Ascending aorta (tissue), 2 donors: ENCODE results near the gene C4orf50. TPM values are rescaled to one million over a fixed set of nuclear protein-coding genes. Genes with fewer than 3 reads are reported as not detected.

Source experiments
- DNase-seq, 2 donors: peaks; one replicate each; pipeline ENCODE4 v3.0.0-alpha.2; 2019; ENCODE audit warnings: low spot score in 2 of 2
- H3K27ac ChIP-seq, 2 donors: fragments of 200-600 bp; sonication (generic); one replicate each; pipeline ENCODE4 v1.5.1; 2016 to 2017; ENCODE audit warnings: mild to moderate bottlenecking in 1 of 2
- H3K27me3 ChIP-seq: fragments of 200-600 bp; sonication (generic); one replicate; pipeline ENCODE4 v1.5.1; 2017
- H3K36me3 ChIP-seq, 2 donors: fragments of 200-600 bp; sonication (generic); one replicate each; pipeline ENCODE4 v1.5.1; 2016
- H3K4me1 ChIP-seq, 2 donors: fragments of 200-600 bp; sonication (generic); one replicate each; pipeline ENCODE4 v1.5.1; 2016 to 2017; ENCODE audit warnings: mild to moderate bottlenecking in 1 of 2
- H3K4me3 ChIP-seq, 2 donors: fragments of 200-600 bp; sonication (generic); one replicate each; pipeline ENCODE4 v1.5.1; 2016 to 2017; ENCODE audit warnings: mild to moderate bottlenecking in 1 of 2
- H3K9me3 ChIP-seq, 2 donors: fragments of 200-600 bp; sonication (generic); one replicate each; pipeline ENCODE4 v1.5.1; 2016
- intact Hi-C: fragments of 100-400 bp; cut with DNase I; formaldehyde crosslinking; loops from one replicate; pipeline ENCODE4 v1.15.1; 2023
- total RNA-seq: library from RNA; depleted of rRNA; stranded (reverse); fragments of >200 nt; gene quantifications from one replicate; pipeline ENCODE4 v1.1.0, GENCODE V29; 2016
- TF ChIP-seq, protein P1 (sequence below), 3 experiments: fragments of 200-600 bp in 2 of 3; fragments of 450-650 bp in 1 of 3; sonication (generic) in 2 of 3; IDR thresholded peaks; one replicate each; pipeline ENCODE4 v1.5.1; 2016 to 2019; ENCODE audit warnings: antibody characterized with exemption in 3 of 3, mild to moderate bottlenecking in 1 of 3, moderate library complexity in 1 of 3

C4orf50 gene
- total RNA-seq, 1 donor from 2014 or later, result not detected

DNA sequence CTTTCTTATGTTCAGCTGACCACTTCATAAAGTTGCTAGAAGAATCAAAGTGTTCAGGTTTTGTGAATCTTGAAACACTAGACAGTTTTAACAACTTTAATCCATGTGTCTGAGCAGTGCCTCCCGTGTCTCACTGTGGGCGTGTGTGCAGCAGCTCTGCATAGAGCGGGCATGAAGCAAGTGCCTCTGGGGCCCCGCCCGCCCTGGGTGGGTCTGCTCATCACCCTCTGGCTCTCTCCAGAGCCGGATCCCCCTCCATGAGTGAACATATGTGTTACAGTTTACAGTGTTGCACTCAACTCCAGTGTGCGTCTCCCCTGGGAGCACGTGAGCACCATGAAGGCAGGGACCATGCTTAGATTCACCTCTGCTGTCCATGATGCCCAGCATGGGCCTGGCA, 87.8 kb downstream of the C4orf50 start:
- H3K27me3 ChIP-seq, result no peaks in the 10 kb centered on the region
- no peak overlapping the region for H3K27ac ChIP-seq
- H3K4me3 ChIP-seq, result no peak overlapping the region
- TF ChIP-seq, protein P1, sequence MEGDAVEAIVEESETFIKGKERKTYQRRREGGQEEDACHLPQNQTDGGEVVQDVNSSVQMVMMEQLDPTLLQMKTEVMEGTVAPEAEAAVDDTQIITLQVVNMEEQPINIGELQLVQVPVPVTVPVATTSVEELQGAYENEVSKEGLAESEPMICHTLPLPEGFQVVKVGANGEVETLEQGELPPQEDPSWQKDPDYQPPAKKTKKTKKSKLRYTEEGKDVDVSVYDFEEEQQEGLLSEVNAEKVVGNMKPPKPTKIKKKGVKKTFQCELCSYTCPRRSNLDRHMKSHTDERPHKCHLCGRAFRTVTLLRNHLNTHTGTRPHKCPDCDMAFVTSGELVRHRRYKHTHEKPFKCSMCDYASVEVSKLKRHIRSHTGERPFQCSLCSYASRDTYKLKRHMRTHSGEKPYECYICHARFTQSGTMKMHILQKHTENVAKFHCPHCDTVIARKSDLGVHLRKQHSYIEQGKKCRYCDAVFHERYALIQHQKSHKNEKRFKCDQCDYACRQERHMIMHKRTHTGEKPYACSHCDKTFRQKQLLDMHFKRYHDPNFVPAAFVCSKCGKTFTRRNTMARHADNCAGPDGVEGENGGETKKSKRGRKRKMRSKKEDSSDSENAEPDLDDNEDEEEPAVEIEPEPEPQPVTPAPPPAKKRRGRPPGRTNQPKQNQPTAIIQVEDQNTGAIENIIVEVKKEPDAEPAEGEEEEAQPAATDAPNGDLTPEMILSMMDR (IDR thresholded peaks at IDR 0.05), result no peak
- no peaks in the 10 kb centered on the region for H3K36me3 ChIP-seq
- no peaks in the 10 kb centered on the region for H3K9me3 ChIP-seq
- intact Hi-C loops, result no loop called here
- DNase-seq, result peak in 1 of 2 donors; percentile 34
- no peaks in the 10 kb centered on the region for H3K4me1 ChIP-seq

DNA sequence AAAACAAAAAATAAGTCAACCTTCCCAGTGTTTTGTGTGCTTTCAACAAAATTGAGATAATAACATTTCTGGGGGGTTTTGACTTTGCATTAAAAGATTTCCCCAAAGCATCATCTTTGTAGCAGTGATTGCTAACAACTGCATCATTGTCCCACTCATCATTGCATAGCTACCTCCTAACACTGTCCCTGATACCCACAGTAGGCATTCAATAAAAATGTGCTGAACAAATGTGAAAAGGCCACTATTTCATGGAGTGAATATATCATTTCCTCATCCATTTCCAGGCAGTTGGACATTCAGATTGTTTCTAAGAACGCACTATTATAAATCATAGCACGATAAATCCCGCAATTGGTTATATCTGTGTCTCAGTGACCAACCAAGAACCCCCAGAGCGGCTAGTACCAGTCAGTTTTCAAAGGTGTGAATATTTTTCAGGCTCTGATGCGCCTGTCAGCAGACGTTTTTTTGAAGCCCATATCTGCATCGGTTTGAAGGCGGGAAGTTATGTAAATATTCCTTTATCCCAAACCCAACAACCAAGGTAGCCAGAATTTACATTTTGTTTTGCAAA, 89.3 kb downstream of the C4orf50 start:
- no peak for DNase-seq
- no peaks in the 10 kb centered on the region for H3K4me1 ChIP-seq
- no peak overlapping the region for H3K27ac ChIP-seq
- intact Hi-C loops, result no loop called here
- TF ChIP-seq, protein P1 (IDR thresholded peaks at IDR 0.05), result no peak
- no peaks in the 10 kb centered on the region for H3K9me3 ChIP-seq
- H3K36me3 ChIP-seq, result no peaks in the 10 kb centered on the region
- no peak overlapping the region for H3K4me3 ChIP-seq
- no peaks in the 10 kb centered on the region for H3K27me3 ChIP-seq

DNA sequence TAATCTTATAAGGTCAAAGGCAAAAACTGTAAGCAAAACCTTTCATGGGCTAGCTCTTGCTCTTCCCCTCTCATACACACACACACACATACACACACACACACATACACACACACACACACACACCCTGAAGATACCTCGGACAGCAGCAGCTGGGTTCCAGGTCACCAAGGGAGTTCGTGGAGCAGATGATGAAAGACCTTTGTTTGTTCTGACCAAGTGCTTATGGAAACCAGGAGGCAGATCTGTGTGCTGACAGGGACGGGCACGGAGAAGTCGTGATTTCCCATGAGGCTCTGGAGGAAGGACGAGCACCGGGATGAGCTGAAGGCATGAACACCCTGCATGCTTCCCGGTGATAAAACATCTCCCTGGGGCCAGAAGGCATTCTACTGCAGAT, 90.0 kb downstream of the C4orf50 start:
- Histone ChIP-seq H3K36me3 (no peaks in the 10 kb centered on the region), H3K4me3 (no peak overlapping the region), H3K9me3 (no peaks in the 10 kb centered on the region), H3K27ac (no peak overlapping the region), H3K4me1 (no peaks in the 10 kb centered on the region), H3K27me3 (no peaks in the 10 kb centered on the region)
- TF ChIP-seq, protein P1 (IDR thresholded peaks at IDR 0.05), result no peak
- intact Hi-C loops, result no loop called here
- peak in 1 of 2 donors; percentile 8 for DNase-seq

DNA sequence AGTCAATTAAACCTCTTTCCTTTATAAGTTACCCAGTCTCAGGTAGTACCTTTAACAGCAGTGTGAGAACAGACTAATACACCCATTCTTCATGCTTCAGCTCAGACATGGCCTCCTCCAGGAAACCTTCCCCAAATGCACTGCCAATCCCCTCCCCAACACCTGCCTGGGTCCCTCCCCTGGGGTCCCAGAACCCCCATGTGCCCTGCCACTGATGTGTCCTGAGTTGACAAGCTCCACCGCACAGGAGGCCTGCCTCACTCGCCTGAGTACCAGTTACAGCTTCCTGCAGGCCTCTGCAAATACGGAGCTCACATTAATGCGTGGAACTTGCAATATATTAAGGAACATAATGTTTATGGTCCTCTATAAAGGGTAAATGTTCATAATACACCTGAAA, 90.5 kb downstream of the C4orf50 start:
- intact Hi-C loops, result no loop called here
- no peaks in the 10 kb centered on the region for H3K9me3 ChIP-seq
- peak in 1 of 2 donors; percentile 28 for DNase-seq
- no peak overlapping the region for H3K4me3 ChIP-seq
- no peaks in the 10 kb centered on the region for H3K4me1 ChIP-seq
- no peaks in the 10 kb centered on the region for H3K27me3 ChIP-seq
- no peaks in the 10 kb centered on the region for H3K36me3 ChIP-seq
- TF ChIP-seq, protein P1 (IDR thresholded peaks at IDR 0.05), result no peak
- H3K27ac ChIP-seq, result no peak overlapping the region

DNA sequence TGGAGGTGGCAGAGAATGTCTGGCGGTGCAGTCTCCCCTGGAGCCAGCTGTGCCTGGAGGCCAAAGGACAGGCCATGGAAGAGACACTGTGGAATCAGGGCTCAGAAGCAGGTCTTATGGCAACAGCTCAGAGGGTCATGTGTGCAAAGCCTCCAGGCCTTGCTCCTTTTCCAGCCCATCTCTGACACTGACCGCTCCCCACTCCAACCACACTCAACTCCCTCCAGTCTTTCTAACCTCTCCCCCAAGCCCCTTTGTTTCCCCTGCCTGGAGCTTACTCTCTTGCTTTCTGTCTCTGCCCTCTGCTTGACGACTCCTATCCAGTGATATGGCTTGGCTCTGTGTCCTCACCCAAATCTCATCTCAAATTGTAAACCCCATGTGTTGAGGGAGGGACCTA, 91.1 kb downstream of the C4orf50 start:
- intact Hi-C loops, result no loop called here
- TF ChIP-seq, protein P1 (IDR thresholded peaks at IDR 0.05), result no peak
- H3K27me3 ChIP-seq, result no peaks in the 10 kb centered on the region
- H3K9me3 ChIP-seq, result no peaks in the 10 kb centered on the region
- no peak overlapping the region for H3K4me3 ChIP-seq
- no peaks in the 10 kb centered on the region for H3K36me3 ChIP-seq
- no peaks in the 10 kb centered on the region for H3K4me1 ChIP-seq
- peak in 1 of 2 donors; percentile 18 for DNase-seq
- no peak overlapping the region for H3K27ac ChIP-seq

DNA sequence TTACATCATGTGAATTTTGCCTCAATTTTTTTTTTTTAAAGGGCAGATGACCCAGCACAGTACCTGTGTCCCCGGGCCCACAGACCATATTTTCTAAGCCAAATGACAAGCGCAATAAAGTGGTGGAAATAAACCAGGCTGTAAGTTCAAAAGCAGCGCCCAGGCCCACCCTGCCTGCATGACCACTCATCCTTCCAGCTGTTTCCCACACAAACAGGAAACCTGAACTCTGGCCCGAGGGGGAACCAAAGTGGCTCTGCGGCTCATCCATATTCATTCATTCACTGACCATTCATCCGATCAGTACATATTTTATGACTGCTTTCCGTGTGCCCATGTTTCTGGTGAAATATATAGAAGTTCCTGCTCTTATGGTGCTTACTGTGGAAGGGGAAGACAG, 91.6 kb downstream of the C4orf50 start:
- Histone ChIP-seq H3K4me1 (no peaks in the 10 kb centered on the region), H3K27ac (no peak overlapping the region), H3K27me3 (no peaks in the 10 kb centered on the region), H3K4me3 (no peak overlapping the region), H3K36me3 (no peaks in the 10 kb centered on the region), H3K9me3 (no peaks in the 10 kb centered on the region)
- intact Hi-C loops, result no loop called here
- peak in 1 of 2 donors; percentile 16 for DNase-seq
- TF ChIP-seq, protein P1 (IDR thresholded peaks at IDR 0.05), result no peak
